GM06990 (cell line): ENCODE results near the gene TBXA2R.

Source experiments
- DNase-seq: peaks from one replicate; pipeline ENCODE4 v3.0.0-alpha.2; 2011; ENCODE audit not compliant: insufficient read length; ENCODE audit errors: extremely low read depth
- H3K27me3 ChIP-seq: replicated peaks from 2 replicates; pipeline ENCODE4 v1.6.0; 2011; ENCODE audit warnings: low read length; ENCODE audit not compliant: control insufficient read depth, insufficient read depth
- H3K36me3 ChIP-seq: 2 replicates; pipeline ENCODE4 v1.5.1; 2011; ENCODE audit warnings: low read length; ENCODE audit not compliant: control insufficient read depth, insufficient read depth
- H3K4me3 ChIP-seq: replicated peaks from 2 replicates; pipeline ENCODE4 v1.5.1; 2011; ENCODE audit warnings: low read depth, mild to moderate bottlenecking, control low read depth, low read length
- CTCF ChIP-seq: IDR thresholded peaks from 2 replicates; pipeline ENCODE4 v1.5.1; 2011; ENCODE audit warnings: low read length, control low read depth, mild to moderate bottlenecking, inconsistent platforms; ENCODE audit not compliant: insufficient read depth, poor library complexity, severe bottlenecking

The TBXA2R gene

GRCh38 chr19:3563709-3564524 is 42.8 kb downstream of the TBXA2R start:
- no peaks in the 10 kb centered on the region for H3K27me3 ChIP-seq
- no peaks in the 10 kb centered on the region for H3K36me3 ChIP-seq
- TF ChIP-seq CTCF = no peak
- no peak for DNase-seq
- no peak overlapping the region for H3K4me3 ChIP-seq

GRCh38 chr19:3557461-3558248 is 49.0 kb downstream of the TBXA2R start, which contains the start of gene MFSD12:
Gene MFSD12, minus strand, starts transcription at chr19:3557586. Its CDS starts 183 bp downstream, at chr19:3557403.
- peak; percentile 94 for DNase-seq
- TF ChIP-seq CTCF = no peak
- Histone ChIP-seq H3K36me3 (no peaks in the 10 kb centered on the region), H3K4me3 (peak within 1 kb of the TSS; percentile 69), H3K27me3 (no peaks in the 10 kb centered on the region)

- DNase-seq = peak; percentile 67
- Histone ChIP-seq H3K27me3 (no peaks in the 10 kb centered on the region), H3K36me3 (no peaks in the 10 kb centered on the region), H3K4me3 (peak overlapping the region; percentile 69)
- TF ChIP-seq CTCF = no peak
Observed at GRCh38 chr19:3556978-3557460, 49.7 kb downstream of the TBXA2R start.

GRCh38 chr19:3556423-3556977 is 50.2 kb downstream of the TBXA2R start:
- H3K4me3 ChIP-seq = peak overlapping the region; percentile 69
- DNase-seq = no peak
- H3K27me3 ChIP-seq = no peaks in the 10 kb centered on the region
- no peaks in the 10 kb centered on the region for H3K36me3 ChIP-seq
- TF ChIP-seq CTCF = no peak

- peak overlapping the region; percentile 69 for H3K4me3 ChIP-seq
- peaks cover 2% of the 10 kb centered on the region; the same call in 1 of the 2 replicates for H3K36me3 ChIP-seq
- no peak for TF ChIP-seq CTCF
- H3K27me3 ChIP-seq = no peaks in the 10 kb centered on the region
- no peak for DNase-seq
Observed at GRCh38 chr19:3555653-3556422, 50.8 kb downstream of the TBXA2R start.
